Astrocyte of the spinal cord (primary cell): ENCODE measurements around the gene RGS3.

Experiments
- DNase-seq: peaks from one replicate; pipeline ENCODE4 v3.0.0; 2011; ENCODE audit warnings: low read depth, low spot score
- H3K4me3 ChIP-seq: 2 replicates; pipeline ENCODE4 v1.5.1; 2011; ENCODE audit warnings: low read depth, mild to moderate bottlenecking, low read length, moderate library complexity
- CTCF ChIP-seq: IDR thresholded peaks from 2 replicates; pipeline ENCODE4 v1.5.1; 2012; ENCODE audit warnings: low read depth, mild to moderate bottlenecking, low read length, inconsistent platforms
- in situ Hi-C: cut with HindIII; loops from 2 replicates; pipeline ENCODE4 v1.10.0; 2017; ENCODE audit warnings: low sequenced_read_pairs

The RGS3 gene

GRCh38 chr9:113558632-113559502 lies 95.3 kb downstream of the RGS3 start:
- no peak overlapping the region for H3K4me3 ChIP-seq
- in situ Hi-C loops: no loop called here
- TF ChIP-seq CTCF: no peak
- DNase-seq: peak; percentile 69

- TF ChIP-seq CTCF: no peak
- in situ Hi-C loops: no loop called here
- H3K4me3 ChIP-seq: no peak overlapping the region
- no peak for DNase-seq
Measured at GRCh38 chr9:113559834-113560800, 96.6 kb downstream of the RGS3 start.

- H3K4me3 ChIP-seq: no peak overlapping the region
- no peak for TF ChIP-seq CTCF
- in situ Hi-C loops: no loop called here
- no peak for DNase-seq
Measured at GRCh38 chr9:113562653-113563381, 99.3 kb downstream of the RGS3 start.

GRCh38 chr9:113563826-113564497 lies 100.4 kb downstream of the RGS3 start:
- H3K4me3 ChIP-seq: no peak overlapping the region
- in situ Hi-C loops: no loop called here
- no peak for TF ChIP-seq CTCF
- no peak for DNase-seq

GRCh38 chr9:113564498-113565237 lies 101.1 kb downstream of the RGS3 start:
- in situ Hi-C loops: no loop called here
- DNase-seq: peak; percentile 79
- H3K4me3 ChIP-seq: peak overlapping the region; percentile 69
- TF ChIP-seq CTCF: no peak
